CD4-positive, alpha-beta T cell treated with Interleukin-10 for 1 hour (primary cell): ENCODE data around the gene TCHHL1.

Experiments
- DNase-seq: peaks from one replicate; pipeline ENCODE4 v3.0.0-alpha.2; 2020

TCHHL1 gene

GRCh38 chr1:152036267-152037216 is 52.3 kb downstream of the TCHHL1 start, which contains the start of gene S100A11:
S100A11 (minus strand) TSS chr1:152037004; CDS start chr1:152036915, 89 bp downstream.
- DNase-seq: peak; percentile 75

GRCh38 chr1:152035539-152036266 is 53.2 kb downstream of the TCHHL1 start:
- peak; percentile 43 for DNase-seq

GRCh38 chr1:152034654-152035538 is 54.0 kb downstream of the TCHHL1 start:
- peak; percentile 80 for DNase-seq

- DNase-seq: no peak
Observed at GRCh38 chr1:152034324-152034653, 54.6 kb downstream of the TCHHL1 start.
